GM20000 (cell line): ENCODE measurements around the gene ATG2A.

Experiments
- DNase-seq: peaks from one replicate; pipeline ENCODE4 v3.0.0; 2012; ENCODE audit warnings: low spot score
- TF ChIP-seq, protein P1 (sequence below): IDR thresholded peaks from 2 replicates; pipeline ENCODE4 v1.5.1; 2012; ENCODE audit warnings: mild to moderate bottlenecking, control low read depth; ENCODE audit errors: extremely low read depth, missing control alignments

Gene ATG2A

GRCh38 chr11:64916775-64917662 is at the start of gene ATG2A:
ATG2A (minus strand) TSS chr11:64917209; CDS start chr11:64917135, 74 bp downstream.
- peak; percentile 99 for DNase-seq
- TF ChIP-seq, protein P1, sequence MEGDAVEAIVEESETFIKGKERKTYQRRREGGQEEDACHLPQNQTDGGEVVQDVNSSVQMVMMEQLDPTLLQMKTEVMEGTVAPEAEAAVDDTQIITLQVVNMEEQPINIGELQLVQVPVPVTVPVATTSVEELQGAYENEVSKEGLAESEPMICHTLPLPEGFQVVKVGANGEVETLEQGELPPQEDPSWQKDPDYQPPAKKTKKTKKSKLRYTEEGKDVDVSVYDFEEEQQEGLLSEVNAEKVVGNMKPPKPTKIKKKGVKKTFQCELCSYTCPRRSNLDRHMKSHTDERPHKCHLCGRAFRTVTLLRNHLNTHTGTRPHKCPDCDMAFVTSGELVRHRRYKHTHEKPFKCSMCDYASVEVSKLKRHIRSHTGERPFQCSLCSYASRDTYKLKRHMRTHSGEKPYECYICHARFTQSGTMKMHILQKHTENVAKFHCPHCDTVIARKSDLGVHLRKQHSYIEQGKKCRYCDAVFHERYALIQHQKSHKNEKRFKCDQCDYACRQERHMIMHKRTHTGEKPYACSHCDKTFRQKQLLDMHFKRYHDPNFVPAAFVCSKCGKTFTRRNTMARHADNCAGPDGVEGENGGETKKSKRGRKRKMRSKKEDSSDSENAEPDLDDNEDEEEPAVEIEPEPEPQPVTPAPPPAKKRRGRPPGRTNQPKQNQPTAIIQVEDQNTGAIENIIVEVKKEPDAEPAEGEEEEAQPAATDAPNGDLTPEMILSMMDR: no peak

- no peak for DNase-seq
- TF ChIP-seq, protein P1: no peak
These were observed 46.1 kb upstream of the ATG2A start for GRCh38 chr11:64963072-64963631.

- DNase-seq: no peak
- TF ChIP-seq, protein P1: no peak
These were observed 43.7 kb upstream of the ATG2A start for GRCh38 chr11:64960719-64961118.

DNA sequence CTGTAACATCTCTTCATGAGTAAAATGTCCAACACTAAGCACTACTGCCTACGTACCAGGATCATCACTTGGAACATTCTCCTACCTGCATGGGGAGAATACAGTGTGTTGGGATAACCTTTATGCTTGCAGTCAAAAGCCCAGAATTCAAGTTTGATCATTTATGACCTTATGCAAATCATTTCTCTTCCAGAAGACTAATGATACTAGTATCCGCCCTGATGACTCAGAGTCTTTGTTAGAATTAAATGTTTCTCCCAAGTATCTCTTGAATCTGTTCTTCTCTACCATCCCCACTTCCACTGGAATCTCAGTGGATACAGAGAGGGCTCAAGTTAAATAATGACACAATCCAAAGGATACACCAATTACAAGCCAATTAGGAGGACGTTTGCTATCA is 42.5 kb upstream of the ATG2A start:
- TF ChIP-seq, protein P1: no peak
- DNase-seq: no peak

GRCh38 chr11:64954201-64954600 is 37.2 kb upstream of the ATG2A start:
- TF ChIP-seq, protein P1: no peak
- no peak for DNase-seq

- no peak for DNase-seq
- TF ChIP-seq, protein P1: no peak
These were observed 34.5 kb upstream of the ATG2A start for GRCh38 chr11:64951529-64951928.

DNA sequence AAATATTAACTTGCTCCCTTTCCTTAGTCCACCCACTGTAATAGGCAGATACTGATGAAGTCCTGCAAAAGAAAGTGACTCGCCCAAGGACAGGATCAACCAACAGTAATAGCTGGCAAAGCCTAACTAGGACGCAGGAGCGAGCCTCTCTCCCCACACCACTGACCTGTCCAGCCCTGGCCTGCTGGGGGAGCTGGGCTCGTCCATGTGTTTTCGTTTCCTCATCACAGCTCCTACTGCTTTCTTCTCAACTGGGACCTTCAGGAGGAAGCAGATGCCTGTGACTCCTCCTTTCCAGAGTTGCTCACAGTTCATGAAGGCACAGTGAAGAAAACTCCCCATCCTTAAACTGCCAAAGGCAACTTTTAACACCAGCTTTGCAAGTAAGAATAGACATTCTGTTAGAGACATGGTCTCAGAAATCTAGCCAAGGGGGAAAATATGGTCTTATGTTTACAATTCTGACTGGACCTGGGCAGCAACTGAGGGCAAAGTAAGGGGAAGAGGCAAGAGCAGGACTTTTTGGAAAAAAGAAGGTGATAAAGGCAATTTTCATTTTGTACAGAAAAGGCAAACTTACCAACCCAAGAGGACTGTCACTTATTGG is 30.3 kb upstream of the ATG2A start:
- no peak for DNase-seq
- TF ChIP-seq, protein P1: no peak
